ENCODE results near the gene TCF15. TPM values are rescaled to one million over a fixed set of nuclear protein-coding genes. Genes with fewer than 3 reads are reported as not detected.
"Not testable (repeated sequence)": the region's sequence is repeated elsewhere in the genome, so short reads cannot be mapped to it uniquely, and the experiment has no call there.

The TCF15 gene
- total RNA-seq, 1 experiment from 2014 or later = not detected

DNA sequence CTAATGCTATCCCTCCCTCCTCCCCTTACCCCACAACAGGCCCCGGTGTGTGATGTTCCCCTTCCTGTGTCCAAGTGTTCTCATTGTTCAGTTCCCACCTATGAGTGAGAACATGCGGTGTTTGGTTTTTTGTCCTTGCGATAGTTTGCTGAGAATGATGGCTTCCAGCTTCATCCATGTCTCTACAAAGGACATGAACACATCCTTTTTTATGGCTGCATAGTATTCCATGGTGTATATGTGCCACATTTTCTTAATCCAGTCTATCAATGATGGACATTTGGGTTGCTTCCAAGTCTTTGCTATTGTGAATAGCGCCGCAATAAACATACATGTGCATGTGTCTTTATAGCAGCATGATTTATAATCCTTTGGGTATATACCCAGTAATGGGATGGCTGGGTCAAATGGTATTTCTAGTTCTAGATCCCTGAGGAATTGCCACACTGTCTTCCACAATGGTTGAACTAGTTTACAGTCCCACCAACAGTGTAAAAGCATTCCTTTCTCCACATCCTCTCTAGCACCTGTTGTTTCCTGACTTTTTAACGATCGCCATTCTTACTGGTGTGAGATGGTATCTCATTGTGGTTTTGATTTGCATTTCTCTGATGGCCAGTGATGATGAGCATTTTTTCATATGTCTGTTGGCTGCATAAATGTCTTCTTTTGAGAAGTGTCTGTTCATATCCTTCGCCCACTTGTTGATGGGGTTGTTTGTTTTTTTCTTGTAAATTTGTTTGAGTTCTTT is 31.0 kb downstream of the TCF15 start:
- DNase-seq (ENCODE audit: low read depth) = not testable (repeated sequence)

DNA sequence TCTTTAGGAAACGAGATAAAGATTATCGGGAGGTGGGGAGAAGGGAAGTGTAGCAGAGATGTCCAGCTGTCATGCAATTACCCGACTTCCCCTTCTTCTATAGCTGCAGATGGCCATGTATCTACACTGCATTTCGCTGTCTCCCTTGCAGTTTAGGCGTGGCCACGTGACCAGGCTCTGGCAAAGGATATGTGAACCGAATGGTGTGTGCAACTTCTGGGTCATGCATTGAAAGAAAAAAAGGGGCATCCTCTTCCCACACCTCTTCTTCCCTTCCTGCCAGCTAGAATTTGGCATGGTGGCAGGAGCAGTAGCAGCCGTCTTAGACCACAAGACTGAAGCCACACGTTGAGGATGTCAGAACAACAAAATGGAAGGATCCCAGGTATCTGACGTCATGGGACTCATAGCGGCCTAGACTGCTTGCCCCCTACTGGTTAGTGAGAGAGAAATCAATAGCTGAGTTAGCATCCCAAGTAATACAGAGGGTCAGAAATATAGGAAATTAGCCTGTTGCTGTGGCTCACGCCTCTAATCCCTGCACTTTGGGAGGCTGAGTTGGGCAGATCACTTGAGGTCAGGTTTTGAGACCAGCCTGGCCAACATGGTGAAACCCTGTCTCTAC is 32.8 kb downstream of the TCF15 start:
- DNase-seq (ENCODE audit: low read depth) = no peak

DNA sequence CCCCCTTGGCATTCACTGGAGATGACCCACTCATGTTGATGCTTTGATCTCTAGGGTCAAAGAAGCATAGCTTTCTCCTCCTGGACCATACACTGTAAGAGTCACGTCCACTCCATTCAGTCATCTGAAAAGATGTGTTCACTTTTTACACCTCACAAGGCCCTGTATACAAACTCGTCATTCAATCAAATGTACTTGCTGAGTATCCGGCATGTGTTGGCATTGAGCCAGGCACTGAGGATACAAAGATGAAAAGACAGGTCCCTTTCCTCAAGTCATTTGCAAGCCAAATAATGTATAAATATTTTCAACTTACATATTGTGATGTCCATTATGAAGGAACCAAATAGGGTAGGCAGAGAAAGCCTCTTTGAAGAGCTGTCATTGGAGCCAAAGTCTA is 34.0 kb downstream of the TCF15 start:
- no peak for DNase-seq (ENCODE audit: low read depth)

GRCh38 chr20:575230-575629 is 34.9 kb downstream of the TCF15 start:
- no peak for DNase-seq (ENCODE audit: low read depth)

DNA sequence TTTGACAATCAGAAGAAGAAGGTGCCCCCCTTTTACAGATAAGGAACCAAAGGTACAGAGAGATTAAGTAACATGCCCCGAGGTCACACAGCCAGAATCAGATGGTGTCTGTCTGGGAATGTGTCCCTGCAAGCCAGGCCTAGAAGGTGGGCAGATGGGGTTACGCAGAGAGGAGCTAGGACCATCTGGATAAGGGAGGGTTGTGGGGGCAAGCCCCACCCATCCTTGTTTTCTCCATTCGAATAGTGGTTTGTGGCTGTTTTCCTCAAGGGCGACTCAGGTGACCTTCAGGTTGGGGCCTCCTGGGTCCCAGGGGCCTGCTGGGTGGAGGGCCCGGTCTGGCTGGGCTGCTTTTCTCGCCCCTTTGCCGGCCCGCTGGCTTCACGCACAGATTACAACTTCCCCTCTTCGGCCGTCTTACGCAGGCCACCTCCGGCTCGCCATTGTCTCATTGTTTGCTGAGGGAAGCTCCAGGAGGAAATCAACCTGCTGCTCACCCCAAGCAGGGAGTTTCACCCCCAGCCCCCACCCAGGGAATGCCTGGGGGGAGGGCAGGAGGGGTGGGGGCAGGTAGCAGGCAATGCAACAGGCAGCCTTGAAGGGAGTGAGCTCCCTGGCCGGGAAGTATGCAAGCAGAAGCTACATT is 35.7 kb downstream of the TCF15 start:
- DNase-seq (ENCODE audit: low read depth) = no peak

GRCh38 chr20:573414-574296 is 36.5 kb downstream of the TCF15 start:
- no peak for DNase-seq (ENCODE audit: low read depth)

DNA sequence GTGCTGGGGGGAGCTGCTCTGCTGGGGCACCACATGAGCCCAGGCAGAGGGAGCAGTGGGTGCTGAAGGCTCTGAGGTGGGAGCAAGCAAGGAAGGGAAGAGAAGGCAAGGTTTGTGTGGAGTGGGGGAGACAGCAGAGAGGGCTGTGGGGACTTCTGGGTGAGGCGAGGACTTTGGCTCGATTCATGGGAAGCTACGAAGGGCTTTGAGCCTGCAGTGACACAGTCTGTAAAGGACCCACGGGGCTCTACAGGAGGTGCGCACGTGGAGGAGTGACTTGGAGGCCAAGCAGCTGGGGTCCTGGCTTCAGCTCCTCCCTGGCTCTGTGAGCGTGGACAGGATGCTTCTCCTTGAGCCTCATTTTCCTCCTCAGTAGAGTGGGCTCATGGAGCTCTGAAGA is 37.4 kb downstream of the TCF15 start:
- DNase-seq (ENCODE audit: low read depth) = no peak

DNA sequence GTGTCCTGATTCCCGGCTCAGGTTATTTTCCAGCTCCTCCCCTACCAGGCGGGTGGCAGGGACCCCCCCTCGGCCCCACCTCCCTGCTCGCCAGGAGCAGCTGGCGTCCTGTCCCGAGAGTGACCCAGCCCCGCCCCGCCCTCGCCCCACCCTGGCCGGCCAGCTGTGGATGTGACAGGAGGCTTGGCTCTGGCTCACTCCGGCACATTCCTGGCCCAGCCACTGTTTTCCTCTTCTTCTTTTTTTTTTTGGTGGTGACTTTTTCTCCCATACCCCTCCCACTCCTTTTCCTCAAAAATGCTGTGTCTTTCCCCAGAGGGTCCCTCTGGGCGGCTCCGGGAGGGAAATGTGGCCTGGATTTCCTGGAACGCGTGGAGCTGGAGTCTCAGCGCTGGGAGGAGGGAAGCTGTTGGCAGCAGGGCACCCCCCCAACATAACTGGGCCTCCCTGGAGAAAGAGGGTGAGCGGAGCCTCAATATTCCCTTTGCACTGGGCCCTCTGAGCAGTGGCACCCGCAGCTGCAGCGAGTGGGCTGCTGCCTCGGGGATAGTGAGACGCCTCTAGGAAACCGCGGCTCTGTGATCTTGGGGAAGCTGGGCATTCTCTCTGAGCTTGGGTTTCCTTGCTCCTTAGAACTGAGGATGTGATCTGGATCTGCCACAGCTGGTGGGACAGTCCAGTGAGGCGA is 38.2 kb downstream of the TCF15 start:
- peak; percentile 31 for DNase-seq (ENCODE audit: low read depth)

DNA sequence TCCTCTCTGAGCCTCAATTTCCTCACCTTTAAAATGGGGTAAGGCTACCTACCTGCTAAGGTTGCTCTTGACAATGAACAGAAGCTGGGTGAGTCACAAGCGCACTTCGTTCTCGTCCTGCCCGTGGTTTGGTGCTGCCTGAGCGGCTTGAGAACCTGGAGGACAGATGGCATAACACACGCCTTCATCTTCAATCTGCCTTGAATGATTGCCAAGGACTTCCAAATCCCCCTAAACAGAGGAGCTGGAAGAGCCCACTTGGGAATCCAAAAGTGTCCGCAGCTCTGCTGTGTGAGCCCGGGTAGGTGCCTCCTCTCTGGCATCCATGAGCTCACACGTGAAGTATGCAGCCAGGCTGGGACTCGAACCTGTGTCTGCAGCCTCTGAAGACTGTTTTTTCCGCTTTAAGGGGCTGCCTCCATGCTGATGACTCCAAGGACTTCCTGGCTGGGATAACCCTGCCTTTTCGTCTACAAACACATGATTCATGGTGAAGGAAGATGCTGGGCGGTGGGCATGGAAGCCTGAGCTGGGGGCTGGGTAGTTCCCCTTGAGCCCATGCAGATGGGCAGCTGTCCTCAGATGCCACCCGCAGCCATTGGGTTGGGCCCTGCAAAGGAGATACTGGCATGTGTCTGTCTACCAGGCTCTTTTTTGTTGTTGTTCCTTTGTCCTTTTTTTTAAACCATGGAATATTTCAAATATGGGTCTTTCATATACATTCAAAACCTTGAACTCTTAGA is 41.3 kb downstream of the TCF15 start:
- DNase-seq (ENCODE audit: low read depth) = no peak

GRCh38 chr20:568097-568652 is 41.9 kb downstream of the TCF15 start:
- DNase-seq (ENCODE audit: low read depth) = no peak

- DNase-seq (ENCODE audit: low read depth) = no peak
Observed at GRCh38 chr20:564192-564591, 45.9 kb downstream of the TCF15 start.

GRCh38 chr20:563187-563586 is 46.9 kb downstream of the TCF15 start:
- DNase-seq (ENCODE audit: low read depth) = no peak

DNA sequence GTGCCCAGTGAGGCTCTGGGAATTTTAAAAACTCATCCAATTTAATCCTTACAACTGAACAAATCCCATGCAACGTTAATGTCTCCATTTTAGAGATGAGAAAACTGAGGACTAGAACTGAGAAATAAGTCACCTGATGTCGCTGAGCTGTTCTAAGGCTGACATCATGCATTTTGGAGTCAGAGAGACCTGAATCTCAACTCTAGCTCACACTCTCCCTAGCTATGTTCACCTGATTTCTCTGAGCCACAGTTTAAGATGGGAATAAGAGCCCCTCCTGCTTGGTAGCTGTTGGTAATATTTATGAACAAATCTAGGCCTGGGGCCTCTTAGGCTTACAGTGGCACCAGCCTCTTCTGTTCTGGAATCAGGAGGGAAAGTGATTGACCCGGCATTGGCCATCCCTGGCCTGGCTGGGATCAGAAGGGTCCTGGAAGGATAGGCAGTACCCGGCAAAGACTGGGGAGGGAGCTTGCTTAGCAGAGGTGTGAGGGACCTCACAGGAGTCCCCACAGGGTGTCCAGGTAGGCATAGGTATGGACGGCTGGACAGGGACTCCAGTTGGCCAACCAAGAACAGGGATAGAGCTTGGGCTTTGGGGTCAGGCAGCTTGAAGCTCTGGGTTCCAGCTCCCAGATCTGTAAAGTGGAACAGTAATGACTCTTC is 47.7 kb downstream of the TCF15 start:
- no peak for DNase-seq (ENCODE audit: low read depth)

DNA sequence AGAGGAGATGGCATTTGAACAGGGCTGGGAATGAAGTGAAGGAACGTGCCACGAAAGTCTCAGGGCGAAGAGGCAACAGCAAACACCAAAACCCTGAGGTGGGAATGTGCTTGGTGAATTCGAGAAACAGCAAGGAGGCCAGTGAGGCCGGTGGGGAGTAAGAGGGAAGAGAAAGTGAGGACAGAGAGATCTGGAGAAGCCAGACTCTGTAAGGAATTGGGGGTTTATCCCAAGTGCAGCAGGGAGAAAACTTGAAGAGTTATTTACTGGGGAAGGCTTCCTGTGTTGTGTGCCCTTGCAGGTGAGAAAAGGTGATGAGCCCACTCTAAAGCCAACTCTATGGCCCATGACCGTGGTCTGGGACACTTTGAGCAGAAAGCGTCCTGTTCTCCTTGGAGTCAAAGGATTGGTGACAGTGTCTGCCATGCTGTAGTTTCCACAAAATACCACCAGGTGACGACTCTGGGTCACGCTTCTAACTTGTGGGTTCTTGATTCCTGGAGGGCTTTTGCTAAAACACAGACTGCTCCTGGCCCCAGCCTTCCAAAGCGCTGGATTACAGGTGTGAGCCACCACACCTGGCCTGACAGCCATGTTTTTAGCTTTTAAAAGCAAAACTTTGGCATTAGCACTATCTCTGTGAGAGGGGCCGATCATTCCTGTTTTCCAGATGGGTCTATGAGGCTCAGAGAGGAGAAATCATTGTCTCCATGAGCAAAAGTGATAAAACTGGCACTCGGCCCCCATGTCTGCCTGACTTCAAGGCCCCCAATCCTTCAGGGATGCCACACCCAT is 48.5 kb downstream of the TCF15 start:
- peak; percentile 52 for DNase-seq (ENCODE audit: low read depth)

DNA sequence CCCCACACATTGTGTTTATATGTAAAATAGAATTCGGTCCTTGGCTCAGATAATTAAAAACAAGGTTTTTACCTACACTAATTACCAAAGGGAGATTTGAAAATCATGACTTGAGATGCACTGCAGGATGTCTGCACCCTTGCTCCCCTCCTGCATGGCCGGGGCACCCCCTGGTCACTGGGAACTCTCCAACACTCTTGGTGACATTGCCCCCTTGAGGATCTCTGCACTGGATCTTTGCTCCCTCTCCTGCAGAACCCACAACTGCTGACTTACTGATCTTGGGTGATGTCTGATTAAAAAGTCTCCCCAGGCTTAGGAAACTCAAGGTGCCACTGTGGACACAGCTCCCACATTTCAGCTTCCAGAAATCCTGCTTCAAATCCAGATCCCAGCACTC is 49.4 kb downstream of the TCF15 start:
- no peak for DNase-seq (ENCODE audit: low read depth)

DNA sequence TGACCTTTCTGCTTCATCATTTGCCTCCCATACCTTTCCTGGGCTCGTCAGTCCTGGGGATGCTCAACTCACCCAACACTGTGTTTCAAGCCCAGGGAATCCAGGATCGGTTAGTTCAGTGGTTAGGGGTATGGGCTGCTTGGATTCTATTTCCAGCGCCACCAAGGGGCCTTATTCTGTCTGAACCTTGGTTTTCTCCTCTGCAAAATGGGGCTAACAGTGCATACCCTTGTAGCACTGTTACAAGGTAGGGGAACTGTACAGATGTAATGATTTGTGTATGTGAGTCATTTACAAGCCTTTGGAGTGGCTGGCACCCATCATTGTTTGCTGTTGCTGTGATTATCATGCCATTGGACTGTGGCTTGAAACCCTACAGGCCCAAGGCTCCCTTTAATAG is 52.0 kb downstream of the TCF15 start:
- DNase-seq (ENCODE audit: low read depth) = no peak

- no peak for DNase-seq (ENCODE audit: low read depth)
Observed at GRCh38 chr20:556984-557383, 53.1 kb downstream of the TCF15 start.

GRCh38 chr20:555976-556385 is 54.1 kb downstream of the TCF15 start:
- no peak for DNase-seq (ENCODE audit: low read depth)

Measured in LHCN-M2 (cell line).